Stomach smooth muscle (tissue), 2 donors: Measurements from ENCODE around the gene PAM16.

ENCODE experiments used
- H3K27ac ChIP-seq: one replicate; pipeline ENCODE4 v1.7.0; 2013; ENCODE audit warnings: mild to moderate bottlenecking, low read length, inconsistent platforms
- H3K27me3 ChIP-seq, 2 donors: one replicate each; pipeline ENCODE4 v1.7.0; 2013; ENCODE audit warnings: low read length in 2 of 2; ENCODE audit not compliant: insufficient read depth in 2 of 2, control insufficient read depth in 1 of 2
- H3K36me3 ChIP-seq, 2 donors: one replicate each; pipeline ENCODE4 v1.7.0; 2013; ENCODE audit warnings: low read length in 2 of 2; ENCODE audit not compliant: control insufficient read depth in 2 of 2, insufficient read depth in 2 of 2
- H3K4me1 ChIP-seq: one replicate; pipeline ENCODE4 v1.7.0; 2013; ENCODE audit warnings: low read length; ENCODE audit not compliant: control insufficient read depth, insufficient read depth
- H3K4me3 ChIP-seq, 2 donors: one replicate each; pipeline ENCODE4 v1.7.0; 2013; ENCODE audit warnings: low read length in 2 of 2
- H3K9ac ChIP-seq, 2 donors: one replicate each; pipeline ENCODE4 v1.7.0; 2013; ENCODE audit warnings: low read length in 2 of 2, mild to moderate bottlenecking in 1 of 2
- H3K9me3 ChIP-seq, 2 donors: one replicate each; pipeline ENCODE4 v1.7.0; 2013; ENCODE audit warnings: low read length in 2 of 2; ENCODE audit not compliant: control insufficient read depth in 2 of 2
- donor health status: healthy.
- donor health status: Pancreatic carcinoma.

Gene PAM16

DNA sequence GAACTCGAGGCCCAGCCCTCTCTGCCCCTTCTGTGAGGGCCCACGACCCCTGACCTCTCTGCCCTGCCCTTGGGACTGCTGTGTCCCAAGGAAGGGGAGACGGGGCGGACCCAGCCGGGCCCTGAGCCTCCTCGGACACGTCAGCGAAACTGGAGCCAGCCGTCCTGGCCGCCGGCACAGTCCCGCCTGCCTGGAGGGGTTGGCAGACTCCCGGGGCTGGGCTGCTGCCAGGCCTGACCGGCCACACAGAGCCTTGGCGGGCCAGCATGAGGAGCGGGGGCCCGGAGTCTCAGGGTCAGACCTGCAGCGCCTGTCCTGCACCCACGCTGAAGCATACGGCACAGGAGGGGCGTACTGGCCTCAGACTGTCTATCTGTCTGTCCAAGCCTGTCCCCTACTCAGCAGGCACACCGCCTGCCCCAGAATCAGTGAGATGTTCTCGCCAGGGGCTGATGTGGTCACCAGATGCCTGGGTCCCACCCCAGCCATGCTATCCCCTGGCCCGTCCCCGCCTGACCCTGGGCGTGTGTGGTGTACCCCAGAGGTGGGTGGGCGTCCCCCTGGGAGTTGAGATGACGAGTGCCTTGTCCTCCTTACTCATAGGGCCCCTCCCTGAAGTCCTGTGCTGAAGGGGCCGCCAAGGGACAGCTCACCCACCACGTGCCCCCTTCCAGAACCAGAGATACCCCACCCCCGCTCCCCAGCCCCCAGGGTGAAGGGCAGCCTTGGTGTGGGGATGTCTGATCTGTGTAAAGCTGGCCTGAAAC is 25.2 kb upstream of the PAM16 start:
- Histone ChIP-seq H3K9me3 (no peaks in the 10 kb centered on the region), H3K36me3 (peaks cover 0 to 4% of the 10 kb centered on the region in 2 donors), H3K27ac (peak overlapping the region; percentile 77), H3K9ac (peak overlapping the region; percentile 13 to 47), H3K27me3 (no peaks in the 10 kb centered on the region), H3K4me3 (peak overlapping the region; percentile 29 to 57), H3K4me1 (peaks cover 79% of the 10 kb centered on the region)

- Histone ChIP-seq H3K4me1 (peaks cover 84% of the 10 kb centered on the region), H3K36me3 (no peaks in the 10 kb centered on the region), H3K4me3 (peak overlapping the region; percentile 29 to 57), H3K27ac (peak overlapping the region; percentile 77), H3K9ac (peak overlapping the region; percentile 13 to 47), H3K27me3 (no peaks in the 10 kb centered on the region), H3K9me3 (no peaks in the 10 kb centered on the region)
Measured at GRCh38 chr16:4375717-4376116, 24.6 kb upstream of the PAM16 start.

GRCh38 chr16:4373909-4374742 is 23.0 kb upstream of the PAM16 start:
- Histone ChIP-seq H3K9me3 (no peaks in the 10 kb centered on the region), H3K36me3 (no peaks in the 10 kb centered on the region), H3K9ac (peak overlapping the region; percentile 51 to 61), H3K4me1 (peaks cover 81% of the 10 kb centered on the region), H3K27ac (peak overlapping the region; percentile 55), H3K4me3 (peak overlapping the region; percentile 50 to 78), H3K27me3 (no peaks in the 10 kb centered on the region)

DNA sequence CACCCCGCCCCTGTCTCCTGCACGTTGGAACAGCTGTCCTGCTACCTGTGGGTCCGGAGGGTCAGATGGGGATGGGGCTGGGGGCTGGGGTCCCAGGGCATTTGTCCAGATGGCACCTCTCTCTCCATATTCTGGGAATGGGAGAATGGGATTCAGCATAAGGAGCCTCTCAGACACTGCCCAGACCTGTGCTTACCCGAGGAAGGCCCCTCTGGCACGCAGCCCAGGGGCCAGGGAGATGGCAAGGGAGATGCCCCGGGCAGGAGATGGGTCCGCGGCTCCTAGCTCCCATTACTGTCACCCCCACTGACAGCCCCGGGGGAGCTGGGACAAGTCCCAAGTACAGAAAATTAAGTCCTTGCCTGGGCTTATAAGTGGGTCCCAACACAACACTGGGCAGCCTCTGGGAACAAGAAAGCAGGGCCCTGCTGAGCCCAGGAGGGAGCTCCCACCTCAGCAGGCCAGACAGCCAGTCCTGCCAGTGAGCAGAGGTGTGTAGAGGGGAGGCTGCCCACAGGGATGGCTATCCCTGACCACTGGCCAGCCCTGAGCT is 22.3 kb upstream of the PAM16 start:
- no peaks in the 10 kb centered on the region for H3K36me3 ChIP-seq
- no peaks in the 10 kb centered on the region for H3K27me3 ChIP-seq
- peak overlapping the region; percentile 51 to 61 for H3K9ac ChIP-seq
- H3K4me1 ChIP-seq = peaks cover 75% of the 10 kb centered on the region
- peak overlapping the region; percentile 55 for H3K27ac ChIP-seq
- peak overlapping the region; percentile 50 to 78 for H3K4me3 ChIP-seq
- H3K9me3 ChIP-seq = no peaks in the 10 kb centered on the region

GRCh38 chr16:4372578-4373355 is 21.6 kb upstream of the PAM16 start:
- H3K36me3 ChIP-seq = no peaks in the 10 kb centered on the region
- H3K27ac ChIP-seq = peak overlapping the region; percentile 55
- H3K4me1 ChIP-seq = peaks cover 68% of the 10 kb centered on the region
- H3K9ac ChIP-seq = peak overlapping the region; percentile 47 to 61
- H3K4me3 ChIP-seq = peak overlapping the region; percentile 74 to 78
- no peaks in the 10 kb centered on the region for H3K9me3 ChIP-seq
- no peaks in the 10 kb centered on the region for H3K27me3 ChIP-seq

- H3K27me3 ChIP-seq = no peaks in the 10 kb centered on the region
- peaks cover 0 to 2% of the 10 kb centered on the region in 2 donors for H3K36me3 ChIP-seq
- H3K9me3 ChIP-seq = no peaks in the 10 kb centered on the region
- H3K4me1 ChIP-seq = peaks cover 63% of the 10 kb centered on the region
- peak overlapping the region; percentile 69 for H3K27ac ChIP-seq
- H3K9ac ChIP-seq = peak overlapping the region; percentile 36 to 44
- peak overlapping the region; percentile 74 to 78 for H3K4me3 ChIP-seq
Measured at GRCh38 chr16:4372001-4372577, 21.0 kb upstream of the PAM16 start.

DNA sequence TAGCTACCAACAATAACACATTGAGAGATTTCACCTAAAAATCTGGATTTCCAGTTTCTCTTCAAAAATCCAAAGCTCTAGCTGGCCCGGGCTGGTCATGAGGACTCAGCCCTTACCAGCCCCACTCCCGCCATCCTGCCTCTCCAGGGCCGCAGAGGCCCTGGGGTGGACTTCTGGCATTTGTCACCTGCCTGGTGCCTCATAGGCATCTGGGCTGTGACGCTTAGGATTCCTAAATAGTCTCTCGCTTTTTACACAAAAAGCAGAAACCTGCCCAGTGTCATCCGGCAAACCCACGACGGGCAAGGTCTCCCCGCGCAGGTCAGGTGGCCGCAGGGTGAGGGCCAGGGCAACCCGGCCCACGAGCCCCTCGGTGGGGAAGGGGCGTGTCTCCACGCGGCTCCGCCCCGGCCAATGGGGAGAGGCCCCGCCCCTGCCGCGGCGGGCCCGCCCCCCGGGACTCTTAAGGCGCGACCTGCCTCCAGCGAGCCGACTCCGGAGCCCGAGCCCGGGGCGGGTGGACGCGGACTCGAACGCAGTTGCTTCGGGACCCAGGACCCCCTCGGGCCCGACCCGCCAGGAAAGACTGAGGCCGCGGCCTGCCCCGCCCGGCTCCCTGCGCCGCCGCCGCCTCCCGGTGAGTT is 20.4 kb upstream of the PAM16 start, which contains the start of gene VASN:
Gene VASN, plus strand, starts transcription at position 492 of the 644 bp plus-strand sequence. CDS start 9,030 bp downstream, outside the sequence.
- H3K27me3 ChIP-seq = no peaks in the 10 kb centered on the region
- peak within 1 kb of the TSS; percentile 69 for H3K27ac ChIP-seq
- no peaks in the 10 kb centered on the region for H3K9me3 ChIP-seq
- H3K4me3 ChIP-seq = peak within 1 kb of the TSS; percentile 74 to 78
- H3K4me1 ChIP-seq = peaks cover 57% of the 10 kb centered on the region
- peaks cover 0 to 2% of the 10 kb centered on the region in 2 donors for H3K36me3 ChIP-seq
- H3K9ac ChIP-seq = peak within 1 kb of the TSS; percentile 44 to 47

- Histone ChIP-seq H3K9me3 (no peaks in the 10 kb centered on the region), H3K4me1 (peaks cover 50% of the 10 kb centered on the region), H3K4me3 (peak overlapping the region; percentile 6 to 78), H3K27ac (peak overlapping the region; percentile 69), H3K36me3 (peaks cover 0 to 2% of the 10 kb centered on the region in 2 donors), H3K9ac (no peak overlapping the region), H3K27me3 (no peaks in the 10 kb centered on the region)
Measured at GRCh38 chr16:4370570-4371356, 19.6 kb upstream of the PAM16 start.

GRCh38 chr16:4370151-4370550 is 19.0 kb upstream of the PAM16 start:
- Histone ChIP-seq H3K9me3 (no peaks in the 10 kb centered on the region), H3K27me3 (no peaks in the 10 kb centered on the region), H3K4me1 (peaks cover 44% of the 10 kb centered on the region), H3K27ac (peak overlapping the region; percentile 69), H3K9ac (no peak overlapping the region), H3K4me3 (no peak overlapping the region), H3K36me3 (peaks cover 0 to 3% of the 10 kb centered on the region in 2 donors)
